ENCODE data around the gene PLD4.

- TF ChIP-seq EZH2 (IDR thresholded peaks at IDR 0.05; ENCODE audit: borderline replicate concordance, low read length) = no peak
- TF ChIP-seq, protein P1, sequence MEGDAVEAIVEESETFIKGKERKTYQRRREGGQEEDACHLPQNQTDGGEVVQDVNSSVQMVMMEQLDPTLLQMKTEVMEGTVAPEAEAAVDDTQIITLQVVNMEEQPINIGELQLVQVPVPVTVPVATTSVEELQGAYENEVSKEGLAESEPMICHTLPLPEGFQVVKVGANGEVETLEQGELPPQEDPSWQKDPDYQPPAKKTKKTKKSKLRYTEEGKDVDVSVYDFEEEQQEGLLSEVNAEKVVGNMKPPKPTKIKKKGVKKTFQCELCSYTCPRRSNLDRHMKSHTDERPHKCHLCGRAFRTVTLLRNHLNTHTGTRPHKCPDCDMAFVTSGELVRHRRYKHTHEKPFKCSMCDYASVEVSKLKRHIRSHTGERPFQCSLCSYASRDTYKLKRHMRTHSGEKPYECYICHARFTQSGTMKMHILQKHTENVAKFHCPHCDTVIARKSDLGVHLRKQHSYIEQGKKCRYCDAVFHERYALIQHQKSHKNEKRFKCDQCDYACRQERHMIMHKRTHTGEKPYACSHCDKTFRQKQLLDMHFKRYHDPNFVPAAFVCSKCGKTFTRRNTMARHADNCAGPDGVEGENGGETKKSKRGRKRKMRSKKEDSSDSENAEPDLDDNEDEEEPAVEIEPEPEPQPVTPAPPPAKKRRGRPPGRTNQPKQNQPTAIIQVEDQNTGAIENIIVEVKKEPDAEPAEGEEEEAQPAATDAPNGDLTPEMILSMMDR (IDR thresholded peaks at IDR 0.05; ENCODE audit: low read length) = no peak
Measured at GRCh38 chr14:104954746-104955395, 30.2 kb downstream of the PLD4 start.

All from OCI-LY1 (cell line).